Stimulated activated CD8-positive, alpha-beta memory T cell treated with anti-CD3 and anti-CD28 coated beads, Interleukin-12 subunit alpha, Interleukin-12 subunit beta, amount 100 ng/mL, for 24 hours (primary cell): ENCODE measurements around the gene PRKAR2A.
"Not testable (repeated sequence)": the region's sequence is repeated elsewhere in the genome, so short reads cannot be mapped to it uniquely, and the experiment has no call there.

Experiments used
- DNase-seq: peaks from one replicate; pipeline ENCODE4 v3.0.0-alpha.2; 2020; ENCODE audit errors: extremely low read depth

The PRKAR2A gene

DNA sequence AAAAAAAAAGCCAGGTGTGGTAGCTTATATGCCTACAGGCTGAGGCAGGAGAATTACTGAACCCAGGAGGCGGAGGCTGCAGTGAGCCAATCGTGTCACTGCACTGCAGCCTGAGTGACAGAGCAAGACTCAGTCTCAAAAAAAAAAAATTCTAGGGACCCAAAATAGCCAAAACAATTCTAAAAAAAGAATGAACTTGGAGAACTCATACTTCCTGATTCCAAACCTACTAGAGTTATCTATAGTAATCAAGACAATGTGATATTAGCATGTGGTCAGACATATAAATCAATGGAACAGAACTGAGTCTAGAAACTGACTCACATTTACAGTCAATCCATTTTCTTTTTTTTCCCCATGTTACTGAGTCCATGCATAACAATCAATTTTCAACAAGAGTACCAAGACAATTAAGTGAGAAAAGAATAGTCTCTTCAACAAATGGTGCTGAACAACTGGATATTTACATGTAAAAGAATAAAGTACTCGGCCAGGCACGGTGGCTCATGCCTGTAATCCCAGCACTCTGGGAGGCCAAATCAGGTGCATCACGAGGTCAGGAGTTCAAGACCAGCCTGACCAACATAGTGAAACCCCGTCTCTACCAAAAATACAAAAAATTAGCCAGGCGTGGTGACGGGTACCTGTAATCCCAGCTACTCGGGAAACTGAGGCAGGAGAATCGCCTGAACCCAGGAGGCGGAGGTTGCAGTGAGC, 11.9 kb downstream of the PRKAR2A start:
- no peak for DNase-seq

DNA sequence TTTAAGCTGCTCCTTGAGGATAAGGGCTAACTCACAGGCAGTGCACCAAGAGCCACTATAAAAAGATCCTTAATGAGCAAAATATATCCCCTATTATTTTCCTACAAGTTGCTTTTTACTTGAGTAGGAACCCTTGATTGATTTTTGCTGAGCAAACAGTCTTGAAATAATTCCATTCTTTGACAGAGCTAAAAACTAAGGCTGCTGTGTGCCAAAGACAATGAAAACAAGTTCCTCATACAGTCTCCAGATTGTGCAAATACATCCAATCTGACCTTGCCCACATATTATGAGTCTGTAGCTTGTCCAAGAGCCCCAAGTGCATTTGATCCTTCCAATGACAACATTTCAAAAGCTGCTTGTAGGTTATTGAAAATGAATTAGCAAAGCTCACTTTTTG, 15.0 kb downstream of the PRKAR2A start:
- DNase-seq, result no peak

DNA sequence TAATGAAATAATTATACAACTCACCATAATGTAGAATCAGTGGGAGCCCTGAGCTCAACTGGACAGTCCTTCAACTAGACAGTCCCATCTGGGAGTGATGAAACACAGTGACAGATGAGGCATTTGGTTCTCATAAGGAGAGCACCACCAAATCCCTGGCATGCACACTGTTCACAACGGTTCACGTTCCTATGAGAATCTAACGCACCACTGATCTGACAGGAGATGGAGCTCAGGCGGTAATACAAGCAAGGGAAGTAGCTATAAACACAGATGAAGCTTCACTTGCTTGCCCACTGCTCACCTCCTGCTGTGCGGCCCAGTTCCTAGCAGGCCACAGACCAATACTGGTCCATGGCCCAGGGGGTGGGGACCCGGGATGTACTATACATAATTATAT, 17.0 kb downstream of the PRKAR2A start:
- DNase-seq, result no peak

DNA sequence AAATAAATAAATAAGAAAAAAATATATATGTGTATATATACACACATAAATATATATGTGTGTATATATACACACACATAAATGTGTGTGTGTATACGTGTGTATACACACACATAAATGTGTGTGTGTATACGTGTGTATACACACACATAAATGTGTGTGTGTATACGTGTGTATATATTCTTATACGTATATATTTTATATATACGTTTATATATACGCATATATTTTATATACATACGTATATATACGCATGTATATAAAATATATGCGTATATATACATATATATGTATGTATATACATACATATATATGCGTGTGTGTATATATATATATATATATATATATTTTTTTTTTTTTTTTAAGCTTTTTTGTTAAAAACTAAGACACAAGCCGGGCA, 18.1 kb downstream of the PRKAR2A start:
- not testable (repeated sequence) for DNase-seq

DNA sequence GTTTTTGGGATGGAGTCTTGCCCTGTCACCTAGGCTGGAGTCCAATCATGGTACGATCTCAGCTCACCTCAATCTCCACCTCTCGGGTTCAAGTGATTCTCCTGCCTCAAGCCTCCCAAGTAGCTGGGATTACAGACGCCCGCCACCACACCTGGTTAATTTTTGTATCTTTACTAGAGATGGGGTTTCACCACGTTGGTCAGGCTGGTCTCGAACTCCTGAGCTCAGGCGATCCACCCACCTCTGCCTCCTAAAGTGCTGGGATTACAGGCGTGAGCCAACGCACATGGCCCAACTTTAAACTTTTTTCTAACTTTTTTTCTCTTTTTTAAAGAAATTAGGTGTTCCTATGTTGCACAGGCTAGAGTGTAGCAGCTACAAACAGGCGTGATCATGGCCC, 19.8 kb downstream of the PRKAR2A start:
- DNase-seq, result not testable (repeated sequence)

DNA sequence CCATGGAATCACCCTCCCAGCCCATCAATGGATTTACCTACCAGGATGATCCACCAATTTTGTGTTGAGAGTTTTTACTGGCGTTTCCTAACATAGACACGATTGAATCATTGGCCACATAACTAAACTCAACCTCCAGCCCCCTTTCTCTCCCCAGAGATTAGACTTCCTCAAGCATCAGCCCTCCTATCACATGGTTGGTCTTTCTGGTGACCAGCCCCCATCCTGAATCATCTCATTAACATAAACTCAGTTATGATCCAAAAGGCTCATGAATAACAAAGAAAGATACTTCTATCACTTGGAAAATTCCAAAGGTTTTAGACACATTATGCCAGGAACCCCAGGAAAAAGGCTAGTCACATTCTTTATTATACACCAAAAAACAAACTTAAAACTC, 21.2 kb downstream of the PRKAR2A start:
- DNase-seq, result no peak

DNA sequence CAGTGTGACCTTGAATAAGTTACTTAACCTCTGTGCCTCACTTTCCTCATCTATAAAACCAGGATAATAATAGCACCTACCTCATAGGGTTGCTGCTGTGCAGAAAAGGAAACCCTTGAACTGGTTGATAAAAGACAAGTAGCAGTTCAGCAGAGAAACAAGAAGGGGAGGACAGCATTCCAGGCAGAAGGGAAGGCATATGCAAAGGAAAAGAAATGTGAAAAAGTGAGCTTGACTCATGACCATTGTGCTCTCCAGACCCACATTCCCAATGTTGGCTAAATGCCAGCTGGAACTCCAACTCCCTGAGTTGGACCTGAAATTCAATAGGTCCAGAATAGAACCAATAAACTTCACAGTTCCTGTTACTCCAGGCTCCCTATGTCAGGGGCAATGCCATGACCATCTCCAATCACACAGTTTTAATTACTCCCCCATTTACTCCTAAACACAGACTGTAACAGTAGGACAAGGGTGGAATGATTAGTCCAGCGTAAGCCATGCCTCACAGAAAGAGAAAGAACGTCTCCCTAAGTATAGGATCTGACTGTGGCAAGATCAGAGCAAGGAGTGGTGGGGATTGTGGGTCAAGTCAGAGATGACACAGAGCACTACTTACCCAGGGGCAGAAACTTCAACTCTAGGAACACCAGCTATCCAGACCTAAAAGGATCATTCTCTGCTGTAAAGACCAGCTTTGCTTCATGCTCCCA, 26.9 kb downstream of the PRKAR2A start:
- DNase-seq, result no peak

DNA sequence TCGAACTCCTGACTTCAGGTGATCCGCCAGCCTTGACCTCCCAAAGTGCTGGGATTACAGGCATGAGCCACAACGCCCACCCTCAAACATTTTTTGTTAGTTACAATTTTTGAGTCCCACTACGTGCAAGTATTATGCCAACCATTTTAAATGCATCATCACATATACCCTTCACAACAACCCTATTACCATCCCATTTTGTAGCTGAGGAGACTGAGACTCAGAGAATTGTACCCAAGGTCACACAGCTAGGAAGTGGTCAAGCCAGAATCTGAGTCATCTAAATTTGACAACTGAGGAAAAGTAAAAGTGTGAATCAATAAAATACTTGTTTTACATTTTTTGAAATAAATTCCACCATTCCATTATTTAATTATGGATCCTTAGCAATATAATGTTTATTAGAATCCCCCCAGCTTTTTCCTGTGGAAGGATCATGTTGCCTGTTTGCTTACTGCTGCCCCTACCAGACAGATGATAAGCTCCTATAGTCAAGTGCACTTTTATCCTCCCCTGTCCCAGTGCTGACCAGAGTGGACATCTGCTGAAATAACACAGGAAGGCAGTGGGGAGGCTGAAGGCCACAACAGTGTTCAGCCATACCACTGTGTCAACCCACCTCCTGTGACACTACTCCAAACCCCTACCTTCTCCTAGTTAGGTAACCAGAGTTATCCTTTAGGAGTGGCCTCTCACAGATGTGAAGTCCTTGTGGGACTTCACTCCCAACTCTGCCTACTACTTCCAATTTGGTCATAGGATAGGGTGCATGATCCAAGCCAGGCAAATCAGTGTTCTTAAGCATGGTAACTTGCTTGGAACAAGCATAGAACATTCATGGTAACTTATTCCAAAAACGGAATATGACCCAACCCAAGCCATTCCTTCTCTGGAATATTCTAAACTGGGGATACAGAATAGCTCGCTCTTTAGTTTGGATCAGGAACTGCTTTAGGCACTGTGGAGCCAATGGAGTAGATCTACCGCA, 28.1 kb downstream of the PRKAR2A start:
- DNase-seq, result no peak

DNA sequence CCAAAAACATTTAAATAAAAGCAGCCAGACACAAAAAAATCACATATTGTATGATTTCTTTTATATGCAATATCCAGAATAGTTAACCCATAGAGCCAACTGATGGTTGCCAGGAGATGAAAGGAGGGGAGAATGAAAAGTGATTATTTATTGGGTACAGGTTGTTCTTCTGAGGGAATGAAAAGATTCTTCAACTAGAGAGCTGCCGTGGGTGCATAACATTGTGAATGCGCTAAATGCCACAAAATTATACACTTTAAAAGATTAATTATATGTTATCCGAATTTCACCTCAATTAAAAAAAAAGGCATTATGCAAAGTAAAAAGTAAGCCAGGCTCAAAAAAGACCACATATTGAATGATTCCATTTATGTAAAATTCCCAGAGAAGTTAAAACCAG, 36.1 kb downstream of the PRKAR2A start:
- no peak for DNase-seq

DNA sequence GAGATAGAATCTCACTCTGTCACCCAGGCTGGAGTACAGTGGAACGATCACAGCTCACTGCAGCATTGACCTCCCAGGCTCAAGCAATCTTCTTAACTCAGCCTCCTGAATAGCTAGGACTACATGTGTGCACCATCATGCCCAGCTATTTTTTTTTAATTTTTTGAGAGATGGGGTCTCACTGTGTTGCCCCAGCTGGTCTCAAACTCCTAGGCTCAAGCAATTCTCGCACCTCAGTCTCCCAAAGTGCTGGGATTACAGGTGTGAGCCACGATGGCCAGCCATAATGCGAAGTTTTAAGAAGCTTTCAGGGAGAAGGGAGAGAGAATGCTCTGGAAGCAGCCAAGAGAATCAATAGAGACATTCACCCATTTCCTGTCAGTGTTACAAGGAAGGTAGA, 42.7 kb downstream of the PRKAR2A start:
- DNase-seq, result no peak

DNA sequence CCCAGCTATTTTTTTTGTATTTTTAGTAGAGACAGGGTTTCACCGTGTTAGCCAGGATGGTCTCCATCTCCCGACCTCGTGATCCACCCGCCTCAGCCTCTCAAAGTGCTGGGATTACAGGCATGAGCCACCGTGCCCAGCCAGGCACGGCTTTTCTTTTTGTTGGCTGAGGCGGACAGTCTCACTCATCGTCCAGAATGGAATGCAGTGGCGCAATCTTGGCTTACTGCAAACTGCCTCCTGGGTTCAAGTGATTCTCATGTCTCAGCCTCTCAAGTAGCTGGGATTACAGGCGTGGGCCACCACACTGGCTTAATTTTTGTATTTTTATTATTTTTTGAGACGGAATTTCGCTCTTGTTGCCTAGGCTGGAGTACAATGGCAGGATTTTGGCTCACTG, 46.8 kb downstream of the PRKAR2A start:
- DNase-seq, result not testable (repeated sequence)

DNA sequence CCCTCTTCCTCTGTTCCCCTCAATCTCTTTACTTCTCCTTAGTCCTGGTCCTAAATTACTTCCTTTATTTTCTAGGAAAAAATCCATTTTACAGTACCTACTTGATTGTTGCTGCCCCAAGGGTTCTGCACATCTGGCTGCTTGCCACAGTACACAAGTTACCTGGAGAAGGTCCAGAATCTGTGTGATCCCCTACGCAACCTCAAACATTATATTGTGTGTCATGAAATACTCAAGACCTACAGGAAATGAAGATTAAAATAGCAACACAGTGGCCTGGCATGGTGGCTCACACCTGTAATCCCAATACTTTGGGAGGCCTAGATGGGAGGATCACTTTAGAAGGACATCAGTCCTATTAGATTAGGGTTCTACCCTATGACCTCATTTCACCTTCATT, 48.7 kb downstream of the PRKAR2A start:
- no peak for DNase-seq

DNA sequence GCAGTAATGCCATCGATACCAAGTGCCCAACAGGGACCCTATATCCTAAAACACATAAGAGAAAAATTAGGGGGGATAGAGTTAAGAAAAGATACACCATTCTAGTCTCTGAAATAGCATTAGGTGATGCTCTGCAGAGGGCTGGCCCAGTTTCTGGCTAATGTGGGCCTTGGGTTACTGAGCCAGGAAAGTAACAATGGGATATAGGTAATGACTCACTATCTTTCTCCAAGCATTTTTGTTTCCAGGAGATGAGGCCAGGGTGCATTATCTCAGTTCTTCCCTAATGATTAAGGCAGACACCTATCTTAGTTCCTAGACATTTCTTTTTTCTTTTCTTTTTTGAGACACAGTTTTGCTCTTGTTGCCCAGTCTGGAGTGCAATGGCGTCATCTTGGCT, 50.0 kb downstream of the PRKAR2A start:
- DNase-seq, result no peak

DNA sequence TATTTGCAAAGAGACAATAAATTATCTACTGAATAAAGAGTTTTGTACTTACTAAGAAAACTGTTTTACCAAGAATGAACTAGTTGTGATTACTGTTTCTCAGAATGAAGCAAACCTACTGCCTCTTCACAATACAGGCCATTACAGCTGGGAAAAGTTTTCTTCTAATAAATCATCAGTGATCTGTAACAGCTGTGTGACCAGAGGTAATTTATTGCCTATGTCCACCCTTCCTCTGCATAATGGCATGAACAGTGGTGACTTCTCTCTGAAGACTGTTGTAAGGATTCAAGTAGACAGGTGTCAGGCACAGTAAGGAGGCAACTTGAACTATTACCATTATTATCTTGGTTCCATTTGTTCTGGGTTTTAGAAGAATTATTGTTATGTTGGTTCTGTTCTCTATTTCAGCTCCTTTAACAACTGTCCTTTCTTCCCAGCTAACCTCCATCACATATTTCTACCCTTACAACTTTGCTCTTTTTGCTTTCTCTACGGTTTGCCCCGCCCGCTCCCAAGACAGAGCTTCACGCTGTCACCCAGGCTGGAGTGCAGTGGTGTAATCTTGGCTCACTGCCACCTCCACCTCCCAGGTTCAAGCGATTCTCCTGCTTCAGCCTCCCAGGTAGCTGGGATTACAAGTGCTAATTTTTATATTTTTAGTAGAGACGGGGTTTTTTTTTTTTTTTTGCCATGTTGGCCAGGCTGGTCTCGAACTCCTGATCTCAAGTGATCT, 51.5 kb downstream of the PRKAR2A start:
- no peak for DNase-seq

DNA sequence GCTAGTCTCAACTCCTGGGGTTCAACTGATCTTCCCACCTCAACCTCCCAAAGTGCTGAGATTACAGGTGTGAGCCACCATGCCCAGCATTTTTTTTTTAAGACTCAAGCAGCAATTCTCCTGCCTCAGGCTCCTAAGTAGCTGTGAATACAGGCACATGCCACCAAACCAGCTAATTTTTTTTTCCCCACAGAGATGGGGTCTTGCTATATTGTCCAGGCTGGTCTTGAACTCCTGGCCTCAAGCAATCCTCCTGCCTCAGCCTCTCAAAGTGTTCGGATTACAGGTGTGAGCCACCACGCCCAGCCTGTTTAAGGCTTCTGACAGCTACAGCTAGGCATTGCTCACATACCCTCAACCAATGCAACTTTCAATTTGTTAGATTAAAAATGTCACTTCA, 54.2 kb downstream of the PRKAR2A start:
- DNase-seq, result not testable (repeated sequence)

DNA sequence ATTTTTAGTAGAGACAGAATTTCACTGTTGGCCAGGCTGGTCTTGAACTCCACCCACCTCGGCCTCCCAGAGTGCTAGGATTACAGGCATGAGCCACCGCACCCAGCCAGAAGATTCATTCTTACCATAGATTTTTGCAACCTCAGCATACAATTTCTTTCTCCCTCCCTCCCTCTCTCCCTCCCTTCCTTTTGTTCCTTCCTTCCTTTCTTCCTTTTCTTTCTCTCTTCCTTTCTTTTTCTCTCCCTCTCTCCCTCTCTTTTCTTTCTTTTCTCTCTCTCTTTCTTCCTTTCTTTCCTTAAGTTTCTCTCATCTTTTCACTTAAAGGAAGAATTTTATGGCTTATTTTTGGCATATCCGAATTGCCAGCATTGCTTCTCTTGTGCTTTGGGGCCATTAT, 58.0 kb downstream of the PRKAR2A start:
- DNase-seq, result no peak

DNA sequence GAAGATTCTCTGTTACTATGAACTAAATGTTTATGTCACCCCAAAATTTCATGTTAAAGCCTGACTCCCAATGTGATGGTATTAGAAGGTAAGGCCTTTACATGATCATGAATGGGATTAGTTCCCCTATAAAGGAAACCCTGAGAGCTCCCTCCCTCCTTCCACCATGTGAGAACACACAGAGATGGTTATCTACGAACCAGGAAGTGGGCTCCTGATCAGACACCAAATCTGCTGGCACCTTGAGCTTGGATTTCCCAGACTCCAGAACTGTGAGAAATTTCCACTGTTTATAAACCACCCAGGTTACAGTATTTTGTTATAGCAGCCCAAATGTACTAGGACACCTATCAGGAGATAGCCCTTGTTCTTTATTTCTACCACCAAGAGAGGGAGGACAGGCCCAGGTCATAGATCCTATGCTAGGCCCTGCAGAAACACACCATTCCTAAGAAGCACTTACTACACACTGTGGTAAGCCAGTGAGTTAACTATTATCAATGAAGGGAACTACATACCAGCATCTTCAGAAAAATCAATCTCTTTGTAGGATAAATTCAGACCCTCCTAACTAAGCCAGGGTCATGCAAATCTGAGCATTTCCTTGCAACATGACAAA, 59.0 kb downstream of the PRKAR2A start:
- no peak for DNase-seq

DNA sequence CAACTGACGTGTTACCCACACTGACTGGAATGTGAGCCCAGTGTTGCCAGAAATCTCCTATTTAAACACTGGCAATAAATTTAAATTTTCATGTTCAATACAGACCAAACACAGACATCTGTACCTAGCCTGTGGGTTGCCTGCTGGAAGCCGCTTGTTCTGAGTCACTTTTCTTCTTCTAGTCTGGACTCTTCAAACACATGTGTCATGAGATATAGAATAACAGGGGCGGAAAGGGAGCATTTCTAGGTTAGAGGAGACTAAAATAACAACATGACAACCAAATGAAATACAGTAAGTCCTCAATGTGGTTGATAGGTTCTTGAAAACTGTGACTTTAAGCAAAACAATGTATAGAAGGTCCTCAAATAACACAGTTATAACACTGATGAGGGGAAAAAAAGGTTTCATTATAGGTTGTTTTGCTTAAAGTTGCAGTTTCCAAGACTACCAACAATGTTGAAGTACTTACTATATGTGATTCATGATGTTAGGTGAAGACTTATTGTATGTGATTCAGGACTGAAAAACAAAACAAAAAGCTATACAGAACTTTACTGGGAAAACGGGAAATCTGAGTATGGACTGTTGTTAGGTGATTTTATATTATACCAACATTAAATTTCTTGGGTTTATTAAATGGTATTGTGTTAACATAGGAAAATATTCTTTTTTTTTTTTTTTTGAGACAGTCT, 63.1 kb downstream of the PRKAR2A start:
- DNase-seq, result no peak

DNA sequence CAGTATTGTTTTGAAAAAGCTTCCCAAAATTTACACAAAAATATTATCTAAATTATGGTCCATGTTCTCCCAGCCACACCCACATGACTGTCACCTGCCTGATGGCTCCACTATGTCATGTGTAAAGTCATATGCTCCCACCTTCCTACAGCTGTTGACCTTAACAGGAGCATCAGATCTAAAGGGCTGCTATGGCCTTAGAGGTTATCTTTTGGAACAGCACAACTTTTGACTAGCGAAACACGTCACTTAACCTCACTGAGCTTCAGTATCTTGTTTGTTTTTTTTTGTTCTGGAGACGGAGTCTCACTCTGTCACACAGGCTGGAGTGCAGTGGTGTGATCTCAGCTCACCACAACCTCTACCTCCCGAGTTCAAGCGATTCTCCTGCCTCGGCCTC, 64.4 kb downstream of the PRKAR2A start:
- DNase-seq, result no peak

DNA sequence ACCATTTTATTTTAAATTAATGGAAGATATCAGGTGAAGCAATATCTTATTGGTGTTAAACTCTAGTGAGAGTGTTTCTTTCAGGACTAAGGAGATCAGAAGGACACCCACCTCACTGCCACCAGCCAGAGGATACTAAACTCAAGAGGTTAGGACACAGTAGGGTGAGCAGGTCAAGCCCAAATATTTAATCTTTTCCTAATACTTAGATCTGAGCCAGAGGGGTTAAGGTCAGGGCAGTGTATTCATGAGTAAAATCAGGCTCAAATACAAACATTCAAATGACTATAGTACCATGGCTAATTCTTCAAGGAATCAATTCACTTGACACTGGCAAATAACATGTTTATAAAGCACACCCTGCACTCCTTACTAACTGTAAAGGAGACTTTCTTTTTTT, 65.6 kb downstream of the PRKAR2A start:
- DNase-seq, result no peak

DNA sequence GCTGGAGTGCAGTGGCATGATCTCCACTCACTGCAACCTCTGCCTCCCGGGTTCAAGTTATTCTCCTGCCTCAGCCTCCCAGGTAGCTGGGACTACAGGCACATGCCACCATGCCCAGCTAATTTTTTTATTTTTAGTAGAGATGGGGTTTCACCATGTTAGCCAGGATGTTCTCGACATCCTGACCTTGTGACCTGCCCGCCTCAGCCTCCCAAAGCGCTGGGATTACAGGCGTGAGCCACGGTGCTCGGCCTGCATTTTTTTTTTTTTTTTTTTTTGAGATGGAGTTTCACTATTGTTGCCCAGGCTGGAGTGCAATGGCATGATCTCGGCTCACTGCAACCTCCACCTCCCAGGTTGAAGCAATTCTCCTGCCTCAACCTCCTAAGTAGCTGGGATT, 69.1 kb downstream of the PRKAR2A start:
- DNase-seq, result not testable (repeated sequence)
